Nephron progenitor cell (in vitro differentiated cells): ENCODE measurements around the gene WDCP.

Experiments used
- DNase-seq: peaks from one replicate; pipeline ENCODE4 v3.0.0; 2021
- H3K27ac Mint-ChIP-seq: 2 replicates; pipeline ENCODE4 v1.8.0; 2021; ENCODE audit warnings: mild to moderate bottlenecking, moderate library complexity, mixed read lengths
- H3K27me3 Mint-ChIP-seq: 2 replicates; pipeline ENCODE4 v1.8.0; 2021; ENCODE audit warnings: mild to moderate bottlenecking, low read depth, mixed read lengths; ENCODE audit not compliant: poor library complexity
- H3K36me3 Mint-ChIP-seq: 2 replicates; pipeline ENCODE4 v1.8.0; 2021; ENCODE audit warnings: low read depth, mixed read lengths
- H3K4me1 Mint-ChIP-seq: 2 replicates; pipeline ENCODE4 v1.8.0; 2021; ENCODE audit warnings: mixed read lengths
- H3K4me3 Mint-ChIP-seq: 2 replicates; pipeline ENCODE4 v1.8.0; 2021; ENCODE audit warnings: mild to moderate bottlenecking, moderate library complexity, mixed read lengths
- H3K9me3 Mint-ChIP-seq: 2 replicates; pipeline ENCODE4 v1.8.0; 2021; ENCODE audit warnings: mild to moderate bottlenecking, moderate library complexity, mixed read lengths
- TF ChIP-seq, protein P1 (sequence below): fragments of 200-600 bp; sonication (generic); IDR thresholded peaks from 2 replicates; pipeline ENCODE4 v1.5.0; 2021; ENCODE audit warnings: antibody characterized with exemption

WDCP gene

DNA sequence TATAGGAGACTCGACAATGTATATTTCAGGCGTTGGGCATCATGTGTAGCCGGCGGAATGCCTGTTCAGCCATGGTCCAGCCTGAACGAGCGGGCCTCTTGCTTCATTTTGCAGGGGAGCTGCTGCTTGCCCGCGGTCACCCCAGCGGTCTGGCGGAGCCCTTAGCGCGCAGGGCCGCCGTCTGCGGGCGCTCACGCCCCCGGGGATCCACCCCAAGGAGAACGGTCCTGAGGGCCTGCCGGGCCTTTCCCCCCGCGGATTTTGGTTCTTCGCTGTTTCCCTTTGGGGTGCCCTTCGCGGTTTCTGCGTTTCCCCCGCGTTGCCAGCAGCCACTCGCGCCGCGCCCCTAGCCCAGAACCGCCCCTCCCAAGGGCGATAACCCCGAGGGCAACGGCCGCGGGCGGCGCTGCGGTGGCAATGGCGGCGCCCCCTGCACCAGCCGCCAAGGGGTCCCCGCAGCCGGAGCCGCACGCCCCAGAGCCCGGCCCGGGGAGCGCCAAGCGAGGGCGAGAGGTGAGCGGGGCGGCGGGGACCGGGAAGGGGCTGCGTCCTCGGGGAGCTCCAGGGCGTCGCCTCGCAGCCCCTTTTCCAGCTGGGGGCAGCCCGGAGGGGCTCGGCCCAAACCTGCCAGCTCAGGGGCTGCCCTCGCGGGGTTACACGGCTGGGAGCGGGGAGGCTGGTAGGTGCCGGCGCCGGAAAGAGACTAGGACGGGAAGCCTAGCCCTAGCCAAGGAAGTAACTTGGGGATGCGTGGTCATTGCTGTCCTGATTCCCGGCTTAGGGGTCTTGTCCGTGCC lies 37.3 kb downstream of the WDCP start, which contains the start of gene MFSD2B:
Gene MFSD2B, plus strand, starts transcription at position 406 of the 797 bp plus-strand sequence. Its CDS starts 12 bp downstream, at position 418.
- Mint-ChIP-seq H3K27me3 (peaks cover 53% of the 10 kb centered on the region), H3K4me1 (peaks cover 15% of the 10 kb centered on the region), H3K4me3 (peak within 1 kb of the TSS; percentile 65), H3K9me3 (peaks cover 3% of the 10 kb centered on the region), H3K27ac (no peak within 1 kb of the TSS), H3K36me3 (peaks cover 4% of the 10 kb centered on the region)
- peak; percentile 44 for DNase-seq
- TF ChIP-seq, protein P1, sequence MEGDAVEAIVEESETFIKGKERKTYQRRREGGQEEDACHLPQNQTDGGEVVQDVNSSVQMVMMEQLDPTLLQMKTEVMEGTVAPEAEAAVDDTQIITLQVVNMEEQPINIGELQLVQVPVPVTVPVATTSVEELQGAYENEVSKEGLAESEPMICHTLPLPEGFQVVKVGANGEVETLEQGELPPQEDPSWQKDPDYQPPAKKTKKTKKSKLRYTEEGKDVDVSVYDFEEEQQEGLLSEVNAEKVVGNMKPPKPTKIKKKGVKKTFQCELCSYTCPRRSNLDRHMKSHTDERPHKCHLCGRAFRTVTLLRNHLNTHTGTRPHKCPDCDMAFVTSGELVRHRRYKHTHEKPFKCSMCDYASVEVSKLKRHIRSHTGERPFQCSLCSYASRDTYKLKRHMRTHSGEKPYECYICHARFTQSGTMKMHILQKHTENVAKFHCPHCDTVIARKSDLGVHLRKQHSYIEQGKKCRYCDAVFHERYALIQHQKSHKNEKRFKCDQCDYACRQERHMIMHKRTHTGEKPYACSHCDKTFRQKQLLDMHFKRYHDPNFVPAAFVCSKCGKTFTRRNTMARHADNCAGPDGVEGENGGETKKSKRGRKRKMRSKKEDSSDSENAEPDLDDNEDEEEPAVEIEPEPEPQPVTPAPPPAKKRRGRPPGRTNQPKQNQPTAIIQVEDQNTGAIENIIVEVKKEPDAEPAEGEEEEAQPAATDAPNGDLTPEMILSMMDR, result no peak

DNA sequence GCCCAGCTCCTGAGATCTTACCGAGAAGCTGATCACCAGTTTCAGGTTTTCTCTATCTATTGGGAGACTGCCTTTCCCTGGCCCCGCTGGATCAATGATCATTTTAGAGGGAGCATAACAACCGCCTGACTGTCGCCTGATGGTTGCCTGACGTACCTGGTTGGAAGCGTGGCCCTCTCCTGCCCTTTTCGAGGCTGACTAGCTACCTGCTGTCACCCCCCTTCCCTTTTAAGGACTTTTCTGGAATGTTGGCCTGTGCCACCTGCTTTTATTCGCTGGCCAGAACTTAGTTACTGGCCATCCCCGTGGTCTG lies 37.9 kb downstream of the WDCP start:
- TF ChIP-seq, protein P1, result no peak
- H3K9me3 Mint-ChIP-seq, result peaks cover 3% of the 10 kb centered on the region
- no peak overlapping the region for H3K27ac Mint-ChIP-seq
- peak overlapping the region; percentile 65 for H3K4me3 Mint-ChIP-seq
- peaks cover 10% of the 10 kb centered on the region for H3K4me1 Mint-ChIP-seq
- DNase-seq, result no peak
- peaks cover 4% of the 10 kb centered on the region for H3K36me3 Mint-ChIP-seq
- peaks cover 53% of the 10 kb centered on the region for H3K27me3 Mint-ChIP-seq

DNA sequence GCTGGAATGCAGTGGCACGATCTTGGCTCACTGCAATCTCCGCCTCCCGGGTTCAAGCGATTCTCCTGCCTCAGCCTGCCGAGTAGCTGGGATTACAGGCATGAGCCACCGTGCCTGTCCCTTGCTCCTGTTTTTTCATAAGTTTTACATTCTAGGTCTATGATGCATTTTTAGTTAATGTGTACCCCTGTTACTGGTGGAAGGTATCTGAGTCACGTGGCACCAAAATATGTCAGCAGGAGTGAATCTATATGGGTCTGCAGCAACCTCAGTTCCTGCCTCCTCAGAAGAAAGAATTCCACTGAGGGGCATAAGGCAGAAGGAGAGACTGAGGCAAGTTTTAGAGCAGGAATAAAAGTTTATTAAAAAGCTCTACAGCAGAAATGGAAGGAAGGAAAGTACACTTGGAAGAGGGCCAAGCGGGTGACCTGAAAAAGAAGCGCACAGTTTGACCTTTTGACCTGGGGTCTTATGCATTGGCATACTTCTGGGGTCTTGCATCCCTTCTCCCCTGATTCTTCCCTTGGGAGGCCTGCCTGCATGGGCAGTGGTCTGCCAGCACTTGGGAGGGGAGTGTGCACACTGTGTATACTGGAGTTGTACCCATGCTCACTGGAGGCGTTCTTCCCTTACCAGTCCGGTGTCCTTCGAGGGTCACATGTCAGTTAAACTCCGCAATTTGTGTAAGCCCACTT lies 38.4 kb downstream of the WDCP start:
- TF ChIP-seq, protein P1, result no peak
- Mint-ChIP-seq H3K9me3 (peaks cover 3% of the 10 kb centered on the region), H3K36me3 (peaks cover 4% of the 10 kb centered on the region), H3K27ac (no peak overlapping the region), H3K4me1 (peaks cover 10% of the 10 kb centered on the region), H3K4me3 (peak overlapping the region; percentile 65), H3K27me3 (peaks cover 50% of the 10 kb centered on the region)
- no peak for DNase-seq

DNA sequence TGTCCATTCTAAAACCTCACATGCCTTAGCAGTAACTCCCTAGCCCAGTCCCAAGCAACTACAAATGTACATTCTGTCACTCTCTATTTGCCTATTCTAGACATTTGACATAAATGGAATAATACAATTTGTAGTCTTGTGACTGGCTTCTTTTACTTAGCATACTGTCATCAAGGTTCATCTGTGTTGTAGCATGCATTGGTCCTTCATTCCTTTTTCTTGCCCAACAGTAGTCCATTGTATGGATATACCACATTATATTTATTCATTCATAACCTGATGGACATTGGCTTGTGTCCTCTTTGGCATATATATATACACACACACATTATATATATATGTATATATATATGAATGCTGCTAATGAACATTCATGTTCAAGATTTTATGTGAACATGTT lies 39.5 kb downstream of the WDCP start:
- H3K27me3 Mint-ChIP-seq, result peaks cover 50% of the 10 kb centered on the region
- TF ChIP-seq, protein P1, result no peak
- H3K4me1 Mint-ChIP-seq, result peaks cover 10% of the 10 kb centered on the region
- H3K36me3 Mint-ChIP-seq, result peaks cover 2% of the 10 kb centered on the region
- peaks cover 3% of the 10 kb centered on the region for H3K9me3 Mint-ChIP-seq
- no peak overlapping the region for H3K27ac Mint-ChIP-seq
- H3K4me3 Mint-ChIP-seq, result no peak overlapping the region
- no peak for DNase-seq

DNA sequence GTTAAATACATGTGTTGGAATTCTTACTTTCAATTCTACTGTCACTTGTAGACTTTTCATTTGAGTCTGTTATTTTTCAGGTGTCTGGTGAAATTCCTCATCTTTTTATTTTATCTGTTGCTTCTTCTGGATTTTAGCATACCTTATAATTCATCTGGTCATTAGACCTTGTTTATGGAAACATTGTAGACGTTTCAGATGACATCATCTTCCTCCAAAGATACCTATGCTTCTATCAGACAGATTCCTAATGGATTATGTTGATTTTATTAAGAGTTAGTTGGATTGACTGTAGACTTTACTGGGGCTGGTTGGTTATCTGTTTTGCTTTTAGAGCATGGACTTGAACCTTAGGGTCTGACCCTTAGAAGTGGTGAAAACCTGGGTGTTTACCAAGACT lies 52.6 kb downstream of the WDCP start:
- Mint-ChIP-seq H3K4me3 (no peak overlapping the region), H3K9me3 (no peaks in the 10 kb centered on the region), H3K4me1 (no peaks in the 10 kb centered on the region), H3K27me3 (no peaks in the 10 kb centered on the region), H3K36me3 (peaks cover 42% of the 10 kb centered on the region), H3K27ac (no peak overlapping the region)
- no peak for DNase-seq
- TF ChIP-seq, protein P1, result no peak
